ENCODE data around the gene RPS6KA4.
"Not testable (repeated sequence)": the region's sequence is repeated elsewhere in the genome, so short reads cannot be mapped to it uniquely, and the experiment has no call there.

The RPS6KA4 gene

DNA sequence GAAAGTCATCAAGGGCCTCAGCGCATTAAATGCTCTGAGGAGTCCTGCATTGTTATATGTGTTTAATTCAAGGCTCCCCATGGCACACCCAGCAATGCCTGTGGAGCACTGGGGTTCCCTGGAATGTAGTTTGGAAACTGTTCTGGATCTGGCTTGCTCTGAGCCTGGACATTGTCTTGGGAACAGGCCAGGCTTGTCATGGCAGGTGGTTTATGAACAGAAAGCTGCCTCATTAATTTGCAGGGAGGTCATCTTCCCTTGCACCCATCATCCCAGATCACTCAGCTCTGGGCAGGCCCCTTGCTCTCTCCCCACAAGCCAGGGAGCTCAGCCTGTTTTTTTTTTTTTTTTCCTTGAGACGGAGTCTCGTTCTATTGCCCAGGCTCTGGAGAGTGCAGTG is 32.9 kb downstream of the RPS6KA4 start:
- DNase-seq, result no peak

DNA sequence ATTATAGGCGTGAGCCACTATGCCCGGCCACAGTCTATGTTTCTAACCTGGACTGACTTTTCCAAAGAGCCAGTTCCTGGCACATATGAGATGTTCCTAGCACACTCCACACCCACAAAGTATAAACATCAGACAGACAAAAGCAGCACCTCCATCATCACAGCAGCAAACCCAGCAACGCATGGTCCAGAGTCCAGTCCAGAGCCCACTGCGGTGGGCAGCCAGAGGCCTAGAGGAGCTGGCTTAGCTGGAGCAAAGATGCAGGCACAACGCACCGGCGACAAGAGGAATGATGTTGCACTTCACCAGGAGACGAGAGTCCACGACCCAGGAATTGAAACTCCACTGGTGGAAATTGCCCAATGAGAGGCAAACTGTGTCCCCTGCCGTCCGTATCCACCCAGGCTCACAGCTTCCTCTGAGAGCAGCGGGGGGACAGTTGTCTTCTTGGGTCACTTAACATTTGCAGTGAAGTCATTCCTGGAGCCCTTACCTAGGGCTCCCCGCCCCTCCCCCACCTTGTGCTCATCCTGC is 36.6 kb downstream of the RPS6KA4 start:
- no peak for DNase-seq

DNA sequence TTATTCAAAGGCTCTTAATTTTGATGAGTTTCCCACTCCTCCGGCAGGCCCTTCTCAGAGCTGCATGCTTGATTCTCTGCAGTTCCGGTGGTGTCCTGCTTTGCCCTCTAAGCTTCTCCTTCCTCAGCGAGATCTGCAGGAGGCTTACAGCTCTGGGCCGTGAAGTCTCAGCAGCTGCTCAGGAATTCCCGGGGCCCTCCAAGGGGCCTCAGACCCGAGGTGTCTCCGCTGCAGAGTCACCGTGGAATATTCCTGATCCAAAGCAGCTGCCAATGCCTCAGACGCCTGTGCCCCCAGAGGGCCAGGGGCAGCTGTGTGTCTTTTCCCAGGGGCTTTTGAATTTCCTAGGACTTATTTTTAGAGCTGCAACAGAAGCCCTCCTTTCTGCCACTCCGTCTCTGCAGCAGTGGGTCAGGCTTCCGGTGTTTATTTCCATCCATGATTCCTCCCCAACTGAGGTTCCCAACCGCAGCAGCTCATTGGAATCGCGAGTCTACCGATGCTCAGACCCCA is 37.2 kb downstream of the RPS6KA4 start:
- DNase-seq, result no peak

DNA sequence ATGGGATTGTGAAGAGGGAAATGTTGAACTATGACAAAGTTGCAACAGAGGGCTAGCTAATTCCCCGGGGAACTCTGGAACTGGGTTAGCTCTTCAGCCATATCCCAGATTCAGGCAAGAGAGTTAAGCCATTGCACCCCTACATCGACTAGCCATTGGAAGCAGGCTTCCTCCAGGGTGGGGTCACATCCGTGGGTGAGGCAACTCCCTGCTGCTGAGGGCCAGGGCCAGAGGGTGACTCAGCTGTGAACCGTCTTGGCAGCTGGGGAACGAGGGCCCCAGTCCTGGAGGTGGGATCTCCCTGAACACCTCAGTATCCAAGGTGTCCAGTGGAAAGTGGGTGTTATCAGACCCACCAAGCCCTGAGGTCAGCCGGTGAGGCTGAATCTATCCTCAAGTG is 41.1 kb downstream of the RPS6KA4 start:
- DNase-seq, result no peak

DNA sequence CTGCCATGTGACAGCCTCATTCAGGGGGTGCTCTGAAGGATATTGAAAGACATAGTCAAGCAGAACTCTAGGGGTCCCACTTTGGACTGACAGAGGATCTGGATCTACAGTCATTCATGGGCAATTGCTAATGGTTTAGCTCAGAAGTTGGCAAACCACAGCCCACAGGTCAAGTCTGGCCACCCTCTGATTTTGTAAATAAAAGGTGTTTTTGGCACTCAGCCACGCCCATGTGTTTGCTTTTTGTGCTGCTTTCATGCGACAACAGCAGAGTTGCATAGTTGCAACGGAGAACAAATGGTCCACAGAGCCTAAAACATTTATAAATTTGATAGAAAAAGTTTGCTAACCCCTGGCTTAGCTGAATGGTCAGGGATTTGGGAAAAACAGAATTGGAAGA is 41.7 kb downstream of the RPS6KA4 start:
- no peak for DNase-seq

DNA sequence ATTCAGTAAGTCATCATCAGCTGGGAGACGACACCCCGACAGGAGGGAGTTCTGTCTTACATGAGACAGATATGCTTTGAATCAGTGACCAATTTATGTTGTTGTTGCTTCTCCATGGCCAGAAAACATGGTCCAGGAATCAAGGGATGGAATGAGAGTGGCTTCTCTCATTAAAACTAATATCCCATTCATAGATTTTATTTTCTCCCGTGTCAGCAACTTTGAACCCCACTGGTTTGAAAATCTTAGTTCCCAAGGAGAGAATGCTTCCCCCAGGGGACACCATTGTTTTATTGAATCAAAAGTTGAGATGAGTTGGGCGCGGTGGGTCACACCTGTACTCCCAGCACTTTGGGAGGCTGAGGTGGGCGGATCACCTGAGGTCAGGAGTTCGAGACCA is 42.8 kb downstream of the RPS6KA4 start:
- DNase-seq, result no peak

DNA sequence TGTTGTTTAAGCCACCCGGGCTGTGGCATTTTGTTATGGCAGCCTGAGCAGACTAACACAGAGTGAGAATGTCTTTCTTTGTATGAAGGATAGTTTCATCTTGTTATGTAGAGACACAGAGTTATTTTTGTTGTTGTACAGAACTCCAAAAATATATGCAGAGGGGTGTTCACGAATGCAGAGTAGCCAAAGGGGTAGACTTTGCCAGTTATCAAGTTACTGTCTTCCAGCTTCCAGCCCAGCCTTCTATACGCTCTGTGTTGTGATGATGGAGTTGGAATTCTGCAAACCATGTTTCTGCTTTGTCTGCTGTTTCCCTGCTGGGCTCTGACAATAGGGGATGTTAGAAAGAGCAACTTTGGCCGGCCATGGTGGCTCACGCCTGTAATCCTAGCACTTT is 44.1 kb downstream of the RPS6KA4 start:
- no peak for DNase-seq

DNA sequence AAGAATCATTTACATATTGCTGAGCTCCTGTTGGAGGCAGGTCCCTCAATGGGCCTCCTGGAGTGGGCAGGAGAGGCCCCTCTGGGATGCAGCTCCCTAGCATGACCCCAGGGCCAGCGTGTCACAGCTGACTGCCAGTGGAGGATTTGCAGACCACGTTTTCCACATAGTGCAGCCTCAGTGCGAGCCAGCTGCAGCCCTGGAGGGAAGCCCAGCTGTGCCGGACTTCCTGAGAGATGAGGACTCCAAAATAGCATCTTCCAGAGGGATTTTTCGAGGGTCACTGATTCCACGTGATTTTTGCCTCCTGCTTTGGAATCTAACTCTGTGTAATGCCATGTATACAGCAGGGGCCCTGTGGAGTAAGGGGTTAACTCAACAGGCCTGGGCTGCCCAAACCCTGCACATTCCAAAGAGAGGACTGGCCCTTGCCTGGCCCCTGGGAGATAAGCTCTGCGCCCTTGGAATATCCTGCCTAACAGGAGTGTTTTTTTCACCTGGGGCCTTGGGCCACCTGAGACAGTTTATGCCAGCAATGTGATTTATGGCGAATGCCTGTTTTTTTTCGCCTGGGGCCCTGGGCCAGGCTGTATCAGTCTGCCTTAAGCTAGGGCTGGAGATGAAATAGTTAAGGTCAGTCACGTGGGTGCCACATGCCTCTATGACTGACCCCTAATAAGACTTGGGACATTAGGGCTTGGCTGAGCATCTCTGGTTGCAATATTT is 47.4 kb downstream of the RPS6KA4 start:
- no peak for DNase-seq

DNA sequence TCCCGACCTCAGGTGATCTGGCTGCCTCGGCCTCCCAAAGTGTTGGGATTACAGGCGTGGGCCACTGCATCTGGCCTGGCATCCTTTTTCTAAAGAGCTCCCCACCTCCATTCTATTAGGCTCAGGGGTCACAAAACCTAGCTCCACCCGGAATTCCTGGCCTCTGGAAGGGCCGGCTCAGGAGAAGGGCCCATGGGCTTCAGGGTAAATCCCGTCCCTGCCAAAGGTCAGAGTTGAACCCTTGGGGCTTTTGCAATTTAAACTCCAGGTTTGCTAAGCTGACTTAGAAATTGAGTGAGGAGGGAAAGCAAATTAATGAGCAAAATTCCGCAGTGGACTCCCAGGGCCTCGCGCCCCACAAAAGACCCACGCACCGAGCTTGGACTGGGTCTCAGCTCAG is 48.3 kb downstream of the RPS6KA4 start:
- no peak for DNase-seq

DNA sequence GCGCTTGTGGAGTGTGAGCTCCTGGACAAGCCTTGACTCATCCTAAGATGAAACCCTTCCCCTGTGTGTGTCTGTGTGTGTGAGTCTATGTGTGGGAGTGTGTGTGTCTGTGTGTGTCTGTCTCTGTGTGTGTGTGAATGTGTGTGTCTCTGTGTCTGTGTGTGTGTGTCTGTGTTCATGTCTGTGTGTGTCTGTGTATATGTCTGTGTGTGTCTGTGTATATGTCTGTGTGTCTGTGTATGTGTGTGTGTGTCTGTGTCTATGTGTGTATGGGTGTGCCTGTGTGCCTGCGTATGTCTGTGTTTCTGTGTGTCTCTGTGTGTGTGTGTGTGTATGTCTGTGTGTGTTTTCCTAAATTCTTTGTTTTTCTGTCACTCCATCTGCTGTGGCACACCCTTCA is 48.7 kb downstream of the RPS6KA4 start:
- no peak for DNase-seq

DNA sequence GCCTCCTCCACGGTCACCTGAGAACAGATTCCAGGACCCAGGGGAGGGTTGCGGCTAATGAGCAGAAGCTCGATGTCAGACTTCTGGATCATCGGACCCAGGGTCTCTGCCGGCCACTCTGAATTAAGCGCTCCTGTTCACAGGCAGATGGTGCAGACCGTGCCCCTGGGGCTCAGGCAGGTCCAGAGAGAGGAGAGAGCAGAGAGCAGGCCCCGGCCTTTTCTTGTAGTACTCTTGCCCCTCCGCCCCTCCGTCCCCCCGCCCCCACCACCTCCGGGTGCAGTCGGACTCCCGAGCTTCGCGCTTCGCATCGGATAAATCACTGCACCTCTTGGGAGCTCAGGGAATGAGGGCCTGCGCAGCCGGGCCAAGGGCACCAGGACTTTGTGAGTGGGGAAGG is 50.3 kb downstream of the RPS6KA4 start:
- DNase-seq, result no peak

DNA sequence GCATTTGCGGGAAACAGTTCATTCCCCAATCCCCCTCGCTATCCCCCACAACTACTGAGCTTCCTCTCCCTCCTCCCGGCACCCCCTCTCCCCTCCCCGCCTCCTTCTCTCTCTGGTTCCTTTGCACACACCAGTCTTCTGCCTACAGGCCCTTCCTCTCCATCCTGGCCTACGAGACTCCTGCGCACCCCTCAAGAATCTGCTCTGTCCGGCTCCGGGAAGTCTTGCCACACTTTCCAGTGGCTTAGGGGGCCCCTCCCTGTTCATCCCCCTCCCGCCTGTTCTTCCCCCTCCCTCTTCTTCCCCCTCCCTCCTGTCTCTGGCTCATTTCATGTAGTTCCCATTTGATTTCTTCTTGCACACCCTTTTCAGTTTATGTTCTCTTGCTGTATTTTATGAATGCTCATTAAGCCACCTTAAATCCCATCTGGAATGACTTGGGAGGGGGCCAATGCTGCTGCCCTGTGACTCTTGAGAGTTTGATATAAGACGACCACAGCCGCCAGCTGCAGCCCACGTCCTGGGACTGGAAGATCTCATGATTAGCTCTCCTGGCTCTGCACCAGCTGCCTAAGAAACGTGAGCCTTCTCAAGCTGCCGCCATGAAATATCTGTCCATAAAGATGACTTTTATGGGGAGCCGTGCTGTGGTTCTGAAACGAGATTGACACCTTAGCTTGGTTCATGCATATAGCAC is 50.9 kb downstream of the RPS6KA4 start:
- DNase-seq, result no peak

DNA sequence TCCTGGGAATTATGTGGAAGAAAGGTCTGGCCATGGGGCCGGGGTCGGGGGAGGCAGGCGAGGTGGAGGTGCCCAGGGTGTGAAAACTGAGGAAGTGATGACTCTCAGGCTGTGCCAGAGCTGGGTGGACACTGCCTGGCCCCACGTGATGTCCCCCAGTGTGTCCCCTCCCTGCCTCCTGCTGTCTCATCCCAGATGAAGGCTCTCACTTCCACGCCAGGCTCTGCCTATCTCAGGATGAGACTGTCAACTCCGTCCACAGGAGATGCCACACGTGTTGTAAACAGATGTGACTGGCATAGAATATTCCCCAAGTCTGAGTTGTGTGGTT is 51.4 kb downstream of the RPS6KA4 start:
- DNase-seq, result no peak

DNA sequence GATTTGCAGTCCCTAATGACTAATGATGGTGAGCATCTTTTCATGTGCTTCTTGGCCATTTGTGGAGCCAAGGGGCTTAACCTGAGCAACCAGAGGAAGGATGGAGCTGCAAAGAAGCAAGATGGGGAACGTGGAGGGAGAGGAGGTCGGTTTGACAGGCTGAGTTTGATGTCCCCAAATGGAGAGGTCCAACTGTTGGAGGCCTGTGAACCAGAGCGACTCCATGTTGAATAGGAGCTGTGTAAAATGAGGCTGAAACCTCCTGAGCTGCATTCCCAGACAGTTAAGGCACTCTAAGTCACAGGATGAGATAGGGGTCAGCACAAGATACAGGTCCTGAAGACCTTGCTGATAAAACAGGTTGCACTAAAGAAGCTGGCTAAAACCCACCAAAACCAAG is 54.5 kb downstream of the RPS6KA4 start:
- no peak for DNase-seq

DNA sequence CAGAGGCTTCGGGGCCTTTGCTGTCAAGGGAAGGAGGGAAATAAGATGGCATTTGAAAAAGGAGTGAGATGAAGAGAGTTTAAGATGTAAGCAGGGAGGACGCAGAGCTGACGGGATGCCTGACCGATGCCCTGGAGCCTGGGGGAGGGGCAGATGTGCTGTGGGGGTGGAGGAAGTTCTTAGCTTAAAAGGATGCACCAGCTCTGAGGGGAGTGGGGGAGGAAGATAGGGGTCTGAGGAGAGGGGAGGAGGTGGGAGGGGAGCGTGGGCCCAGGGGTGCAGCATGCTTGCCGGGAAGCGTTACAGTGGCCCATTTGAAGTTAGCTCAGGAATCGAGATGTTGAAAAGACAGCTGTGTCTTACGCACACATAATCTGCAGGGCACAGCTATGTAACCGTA is 56.3 kb downstream of the RPS6KA4 start:
- DNase-seq, result no peak

DNA sequence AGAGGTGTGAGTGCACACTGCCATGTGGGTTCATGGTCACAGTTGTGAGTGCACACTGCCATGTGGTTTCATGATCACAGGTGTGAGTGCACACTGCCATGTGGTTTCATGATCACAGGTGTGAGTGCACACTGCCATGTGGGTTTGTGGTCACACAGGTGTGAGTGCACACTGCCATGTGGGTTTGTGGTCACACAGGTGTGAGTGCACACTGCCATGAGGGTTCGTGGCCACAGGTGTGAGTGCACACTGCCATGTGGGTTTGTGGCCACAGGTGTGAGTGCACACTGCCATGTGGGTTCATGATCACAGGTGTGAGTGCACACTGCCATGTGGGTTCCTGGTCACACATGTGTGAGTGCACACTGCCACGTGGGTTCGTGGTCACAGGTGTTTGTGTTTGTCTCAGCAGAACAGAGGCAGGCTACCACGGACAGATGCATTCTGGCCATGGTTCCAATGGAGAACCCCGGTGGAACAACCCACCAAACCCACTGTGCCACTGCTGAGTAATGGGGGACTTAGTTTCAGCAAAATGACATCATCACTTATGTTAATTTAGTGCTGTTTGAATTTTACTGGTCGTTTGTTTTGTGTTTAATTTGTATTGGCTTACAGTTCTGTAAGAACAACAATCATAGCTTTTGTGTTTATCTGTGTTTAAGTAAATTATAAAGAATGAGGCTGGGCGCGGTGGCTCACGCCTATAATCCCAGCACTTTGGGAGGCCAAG is 57.2 kb downstream of the RPS6KA4 start:
- DNase-seq, result no peak

DNA sequence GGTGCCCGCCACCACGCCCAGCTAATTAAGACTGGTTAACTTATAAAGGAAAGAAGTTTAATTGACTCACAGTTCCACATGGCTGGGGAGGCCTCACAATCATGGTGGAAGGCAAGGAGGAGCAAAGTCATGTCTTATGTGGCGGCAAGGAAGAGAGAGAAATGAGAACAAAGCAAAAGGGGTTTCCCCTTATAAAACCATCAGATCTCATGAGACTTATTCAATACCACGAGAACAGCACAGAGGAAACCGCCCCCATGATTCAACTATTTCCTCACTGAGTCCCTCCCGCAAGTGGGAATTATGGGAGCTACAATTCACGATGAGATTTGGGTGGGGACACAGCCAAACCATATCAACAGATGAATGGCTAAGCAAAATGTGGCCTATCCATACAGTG is 59.3 kb downstream of the RPS6KA4 start:
- not testable (repeated sequence) for DNase-seq

DNA sequence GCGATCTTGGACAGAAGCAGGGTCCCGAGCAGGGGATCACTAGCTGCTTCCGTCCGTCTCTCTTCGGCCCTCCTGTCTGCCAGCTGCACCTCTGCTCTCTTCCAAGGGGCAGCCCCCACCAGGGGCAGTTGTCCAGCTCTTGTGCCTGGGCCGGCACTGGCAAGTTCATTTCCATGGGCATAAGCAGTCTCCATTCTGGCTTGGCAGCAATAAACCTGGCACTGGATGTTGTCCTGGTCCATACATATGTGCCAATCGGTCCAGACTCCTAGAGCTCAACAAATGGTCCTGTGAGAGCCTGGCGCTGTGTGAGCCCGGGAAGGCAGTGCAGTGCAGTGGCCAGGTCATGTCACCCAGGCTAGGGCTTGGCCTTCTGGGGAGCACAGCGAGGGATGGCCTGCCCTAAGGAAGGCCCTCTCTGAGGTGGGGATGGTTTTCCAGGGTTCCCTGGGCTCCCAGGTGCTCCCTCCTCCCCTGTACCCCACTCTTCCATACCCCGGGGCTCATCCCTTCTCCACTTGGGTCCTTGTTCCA is 60.4 kb downstream of the RPS6KA4 start:
- no peak for DNase-seq

DNA sequence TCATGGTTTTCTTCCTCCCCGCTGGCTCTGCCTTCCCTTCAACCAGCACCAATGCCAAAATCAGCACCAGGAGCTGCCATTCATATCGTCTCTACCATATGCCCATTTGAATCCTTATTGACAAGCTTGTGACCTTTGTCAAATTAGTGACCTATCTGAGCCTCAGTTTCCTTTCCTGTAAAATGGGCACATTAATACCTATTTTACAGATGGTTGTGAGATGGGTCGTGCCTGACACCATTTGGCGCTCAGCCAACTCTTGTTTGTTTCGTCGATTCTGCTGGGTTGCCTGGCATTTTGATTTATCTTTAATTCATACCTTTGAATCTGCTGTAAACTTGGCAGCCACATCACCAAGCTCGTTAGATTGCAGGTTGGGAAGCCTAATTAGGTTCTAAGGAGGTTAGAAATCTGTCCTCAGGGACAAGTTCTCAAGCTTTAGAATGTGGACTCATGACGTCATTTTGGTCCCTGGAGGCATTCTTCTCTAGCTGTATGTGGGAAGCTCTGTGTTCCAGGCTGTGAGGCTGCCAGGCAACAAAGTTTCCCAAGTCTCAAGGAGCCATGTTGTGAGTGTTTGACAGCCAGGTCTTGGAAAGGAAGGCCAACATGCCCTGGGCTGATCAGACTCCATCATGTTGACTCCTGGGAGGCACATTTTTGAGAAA is 61.0 kb downstream of the RPS6KA4 start:
- DNase-seq, result no peak
